Esophagus muscularis mucosa (tissue), 3 donors: ENCODE data around the gene EXOC3L4.

Experiments used
- POLR2A ChIP-seq: fragments of 450-650 bp; IDR thresholded peaks from one replicate; pipeline ENCODE4 v1.6.1; 2017; ENCODE audit warnings: antibody characterized with exemption, moderate library complexity, mild to moderate bottlenecking, low read depth
- POLR2AphosphoS5 ChIP-seq, 2 donors: sonication (generic); formaldehyde crosslinking; IDR thresholded peaks; one replicate each; pipeline ENCODE4 v1.6.1; 2017; ENCODE audit warnings: antibody characterized with exemption in 2 of 2
- TF ChIP-seq, protein P1 (sequence below), 3 experiments: fragments of 200-600 bp in 2 of 3; fragments of 450-650 bp in 1 of 3; sonication (generic) in 2 of 3; IDR thresholded peaks; one replicate each; pipeline ENCODE4 v1.5.1; 2017 to 2019; ENCODE audit warnings: antibody characterized with exemption in 3 of 3, mild to moderate bottlenecking in 2 of 3, moderate library complexity in 1 of 3

DNA sequence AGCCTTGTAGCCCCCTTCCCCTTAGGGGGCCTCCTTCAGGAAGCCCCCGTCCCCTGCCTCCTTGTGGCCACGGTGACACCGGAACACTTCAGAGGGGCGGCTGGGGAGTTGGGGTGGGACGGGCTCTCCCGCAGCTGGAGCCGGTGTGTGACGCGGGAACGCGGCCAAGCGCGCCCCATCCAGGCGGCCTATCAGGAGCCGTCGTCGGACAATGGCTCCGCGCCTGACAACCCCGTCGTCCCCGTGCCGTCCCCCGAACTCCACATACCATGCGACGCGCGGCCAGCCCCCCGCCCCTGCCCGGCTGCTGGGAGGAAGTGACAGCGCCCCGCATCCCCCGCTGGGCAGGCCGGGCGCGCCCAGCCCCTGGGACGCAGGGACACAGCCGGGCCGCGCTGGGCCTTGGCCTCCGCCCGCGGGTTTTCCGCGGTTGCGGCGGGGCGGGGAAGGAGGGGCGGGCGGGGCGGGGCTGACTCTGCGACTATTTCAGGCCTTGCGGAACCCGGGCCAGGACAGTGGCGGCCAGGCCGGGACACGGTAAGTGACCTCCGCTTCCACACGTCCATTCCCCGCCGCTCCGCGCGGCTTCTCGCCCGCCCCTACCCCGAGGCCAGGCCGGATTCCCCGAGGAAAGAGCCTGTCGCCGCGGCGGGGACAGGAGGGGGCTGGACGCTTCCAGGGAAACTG is 28.6 kb downstream of the EXOC3L4 start, which contains the start of gene TNFAIP2:
- TF ChIP-seq, protein P1, sequence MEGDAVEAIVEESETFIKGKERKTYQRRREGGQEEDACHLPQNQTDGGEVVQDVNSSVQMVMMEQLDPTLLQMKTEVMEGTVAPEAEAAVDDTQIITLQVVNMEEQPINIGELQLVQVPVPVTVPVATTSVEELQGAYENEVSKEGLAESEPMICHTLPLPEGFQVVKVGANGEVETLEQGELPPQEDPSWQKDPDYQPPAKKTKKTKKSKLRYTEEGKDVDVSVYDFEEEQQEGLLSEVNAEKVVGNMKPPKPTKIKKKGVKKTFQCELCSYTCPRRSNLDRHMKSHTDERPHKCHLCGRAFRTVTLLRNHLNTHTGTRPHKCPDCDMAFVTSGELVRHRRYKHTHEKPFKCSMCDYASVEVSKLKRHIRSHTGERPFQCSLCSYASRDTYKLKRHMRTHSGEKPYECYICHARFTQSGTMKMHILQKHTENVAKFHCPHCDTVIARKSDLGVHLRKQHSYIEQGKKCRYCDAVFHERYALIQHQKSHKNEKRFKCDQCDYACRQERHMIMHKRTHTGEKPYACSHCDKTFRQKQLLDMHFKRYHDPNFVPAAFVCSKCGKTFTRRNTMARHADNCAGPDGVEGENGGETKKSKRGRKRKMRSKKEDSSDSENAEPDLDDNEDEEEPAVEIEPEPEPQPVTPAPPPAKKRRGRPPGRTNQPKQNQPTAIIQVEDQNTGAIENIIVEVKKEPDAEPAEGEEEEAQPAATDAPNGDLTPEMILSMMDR (IDR thresholded peaks at IDR 0.05) = no peak
- TF ChIP-seq POLR2AphosphoS5 (IDR thresholded peaks at IDR 0.05) (peak; percentile 41 to 76), POLR2A (peak; percentile 69)
